Measurements from ENCODE around the gene PSORS1C1.
A peak's percentile ranks its signal among the peaks of the same experiment; 100 is the strongest.
"Not testable (repeated sequence)": the region's sequence is repeated elsewhere in the genome, so short reads cannot be mapped to it uniquely, and the experiment has no call there.

PSORS1C1 gene

DNA sequence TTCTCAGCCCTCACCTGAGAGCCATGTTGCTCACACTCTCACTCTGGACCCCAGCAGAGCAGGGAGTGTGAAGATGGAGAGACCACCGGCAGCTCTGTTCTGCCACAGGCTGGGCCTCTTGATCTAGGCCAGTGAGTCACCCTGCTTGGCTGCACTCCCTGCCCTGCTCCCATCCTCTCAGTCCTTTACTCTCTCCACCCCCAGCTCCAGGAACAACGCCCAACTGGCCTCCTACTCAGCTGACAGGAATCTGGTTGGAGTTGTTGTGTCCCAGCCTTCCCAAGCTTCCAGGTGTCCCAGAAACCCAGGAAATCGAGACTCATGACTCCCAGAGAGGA, at the start of gene PSORS1C1:
Gene PSORS1C1, plus strand, starts transcription at position 260 of the 338 bp plus-strand sequence. CDS start 14,833 bp downstream, outside the sequence.
- DNase-seq (ENCODE audit: low read depth in 2 of 2, low spot score in 1 of 2), result no peak

- DNase-seq (ENCODE audit: low read depth in 2 of 2, low spot score in 1 of 2), result no peak
Measured at GRCh38 chr6:31065556-31065955, 49.0 kb upstream of the PSORS1C1 start.

- not testable (repeated sequence) for DNase-seq (ENCODE audit: low read depth in 2 of 2, low spot score in 1 of 2)
Measured at GRCh38 chr6:31067028-31067427, 47.6 kb upstream of the PSORS1C1 start.

GRCh38 chr6:31067891-31068668, 46.5 kb upstream of the PSORS1C1 start:
- not testable (repeated sequence) for DNase-seq (ENCODE audit: low read depth in 2 of 2, low spot score in 1 of 2)

DNA sequence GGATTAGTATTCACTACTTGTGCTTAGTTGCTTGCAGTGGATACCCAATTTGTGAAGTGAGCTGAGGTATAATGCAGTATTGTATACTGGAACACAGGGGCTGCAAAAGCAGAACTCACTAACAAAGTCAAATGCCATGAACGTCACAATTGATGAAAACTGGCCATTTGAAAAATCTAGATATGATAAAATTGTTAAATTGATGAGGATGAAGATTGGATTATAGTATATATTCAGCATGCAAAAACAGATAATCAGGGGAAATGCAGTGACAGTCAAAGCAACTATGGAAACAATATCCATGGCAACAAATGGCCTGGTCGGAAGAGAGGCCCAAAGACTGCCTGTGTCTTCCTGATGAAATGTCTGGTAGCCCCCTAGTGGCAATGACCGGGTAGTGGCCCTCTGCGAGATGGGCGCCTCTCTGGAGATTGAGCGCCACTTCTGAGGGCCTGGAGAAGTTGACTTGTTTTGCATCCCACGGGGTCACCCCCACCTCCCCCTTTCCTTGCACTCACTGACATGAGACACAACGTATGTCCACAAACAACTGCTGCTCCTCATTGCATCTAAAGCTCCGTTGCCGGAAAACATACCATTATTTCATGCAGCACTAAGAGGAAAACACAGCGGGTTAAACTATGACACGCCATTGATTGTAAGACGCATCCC, 45.8 kb upstream of the PSORS1C1 start:
- peak; percentile 28 to 32 for DNase-seq (ENCODE audit: low read depth in 2 of 2, low spot score in 1 of 2)

DNA sequence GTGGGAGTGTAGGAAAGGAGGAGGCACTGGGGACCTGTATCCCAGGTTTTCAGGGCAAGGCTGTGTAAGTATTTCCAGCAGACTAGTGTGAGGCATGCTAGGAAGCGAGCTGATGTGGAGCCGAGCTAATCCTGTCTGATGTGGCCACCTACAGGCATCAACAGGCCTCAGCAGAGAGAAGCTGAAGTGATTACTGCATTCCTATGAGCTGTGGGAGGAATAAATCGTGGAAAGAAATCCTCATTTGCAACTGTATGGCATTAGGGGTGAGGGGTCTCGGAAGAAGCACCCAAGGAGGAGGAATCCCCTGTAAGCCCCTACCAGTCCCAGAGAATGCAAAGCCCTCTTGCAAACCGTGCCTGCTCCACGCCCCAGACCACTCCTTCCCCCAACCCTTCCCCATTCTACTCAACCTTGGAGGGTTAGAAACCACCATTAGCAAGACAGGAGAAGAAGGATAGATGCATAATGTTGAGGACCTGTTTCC, 43.8 kb upstream of the PSORS1C1 start:
- DNase-seq (ENCODE audit: low read depth in 2 of 2, low spot score in 1 of 2), result no peak

DNA sequence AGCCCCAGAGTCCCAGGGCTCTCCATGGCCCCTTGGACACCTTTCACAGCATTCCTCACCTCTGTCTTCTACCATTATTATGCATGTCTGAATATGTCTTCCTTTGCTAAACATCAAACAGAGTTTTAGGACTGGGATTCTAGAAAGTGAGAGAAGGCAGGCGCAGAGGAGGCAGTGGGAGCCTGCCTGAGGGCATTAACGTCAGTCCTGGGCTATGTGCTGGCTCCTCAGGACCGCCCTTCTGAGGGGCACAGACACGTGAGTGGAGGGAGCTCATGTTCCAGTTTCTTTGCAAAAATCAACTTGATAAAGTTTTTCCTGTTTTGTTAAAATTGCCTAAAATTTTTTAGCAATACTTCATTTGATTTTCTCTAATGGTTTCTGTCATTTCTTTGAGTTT, 40.2 kb upstream of the PSORS1C1 start:
- no peak for DNase-seq (ENCODE audit: low read depth in 2 of 2, low spot score in 1 of 2)

- no peak for DNase-seq (ENCODE audit: low read depth in 2 of 2, low spot score in 1 of 2)
Measured at GRCh38 chr6:31075528-31075927, 39.1 kb upstream of the PSORS1C1 start.

- no peak for DNase-seq (ENCODE audit: low read depth in 2 of 2, low spot score in 1 of 2)
Measured at GRCh38 chr6:31076611-31077010, 38.0 kb upstream of the PSORS1C1 start.

DNA sequence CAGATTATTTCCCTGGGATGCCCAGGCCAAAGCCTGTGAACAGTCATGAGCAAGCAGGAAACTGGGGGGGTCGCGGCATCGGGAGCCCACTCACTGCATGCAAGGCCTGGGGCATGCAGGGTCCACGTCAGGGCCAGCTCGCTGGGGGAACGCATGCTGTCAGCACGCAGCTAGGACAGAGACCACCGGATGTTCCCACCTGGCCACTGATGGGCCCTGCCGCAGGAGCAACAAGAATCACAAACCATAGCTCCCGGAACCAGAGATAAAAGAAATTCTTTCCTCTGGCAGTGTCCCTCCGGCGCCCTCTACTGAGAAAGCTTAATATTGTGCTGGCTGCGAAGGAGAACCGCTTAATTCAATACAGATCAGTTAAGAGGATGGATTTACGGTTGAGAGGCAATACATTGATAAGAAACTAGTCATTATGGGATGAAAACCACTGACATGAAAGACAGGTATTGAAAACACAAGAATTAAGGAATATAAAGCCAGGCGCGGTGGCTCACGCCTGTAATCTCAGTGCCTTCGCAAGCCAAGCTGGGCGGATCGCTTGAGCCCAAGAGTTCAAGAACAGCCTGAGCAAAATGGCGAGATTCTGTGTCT, 34.8 kb upstream of the PSORS1C1 start:
- peak; percentile 25 to 45 for DNase-seq (ENCODE audit: low read depth in 2 of 2, low spot score in 1 of 2)

DNA sequence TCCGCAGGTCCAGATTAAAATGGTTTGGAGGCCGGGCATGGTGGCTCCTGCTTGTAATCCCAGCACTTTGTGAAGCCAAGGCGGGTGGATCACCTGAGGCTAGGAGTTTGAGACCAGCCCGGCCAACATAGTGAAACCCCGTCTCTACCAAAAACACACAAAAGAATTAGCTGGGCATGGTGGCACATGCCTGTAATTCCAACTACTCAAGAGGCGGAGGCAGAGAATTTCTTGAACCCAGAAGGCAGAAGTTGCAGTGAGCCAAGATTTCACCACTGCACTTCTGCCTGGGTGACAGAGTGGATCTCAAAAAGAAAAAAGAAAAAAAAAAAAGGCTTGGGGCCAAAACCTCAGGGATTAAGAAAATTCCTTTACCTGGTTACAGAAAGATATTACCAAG, 32.7 kb upstream of the PSORS1C1 start:
- no peak for DNase-seq (ENCODE audit: low read depth in 2 of 2, low spot score in 1 of 2)

GRCh38 chr6:31083742-31084354, 30.8 kb upstream of the PSORS1C1 start:
- DNase-seq (ENCODE audit: low read depth in 2 of 2, low spot score in 1 of 2), result no peak

- DNase-seq (ENCODE audit: low read depth in 2 of 2, low spot score in 1 of 2), result no peak
Measured at GRCh38 chr6:31086788-31087440, 27.7 kb upstream of the PSORS1C1 start.

GRCh38 chr6:31087494-31088089, 27.0 kb upstream of the PSORS1C1 start:
- DNase-seq (ENCODE audit: low read depth in 2 of 2, low spot score in 1 of 2), result peak; percentile 70 to 94

DNA sequence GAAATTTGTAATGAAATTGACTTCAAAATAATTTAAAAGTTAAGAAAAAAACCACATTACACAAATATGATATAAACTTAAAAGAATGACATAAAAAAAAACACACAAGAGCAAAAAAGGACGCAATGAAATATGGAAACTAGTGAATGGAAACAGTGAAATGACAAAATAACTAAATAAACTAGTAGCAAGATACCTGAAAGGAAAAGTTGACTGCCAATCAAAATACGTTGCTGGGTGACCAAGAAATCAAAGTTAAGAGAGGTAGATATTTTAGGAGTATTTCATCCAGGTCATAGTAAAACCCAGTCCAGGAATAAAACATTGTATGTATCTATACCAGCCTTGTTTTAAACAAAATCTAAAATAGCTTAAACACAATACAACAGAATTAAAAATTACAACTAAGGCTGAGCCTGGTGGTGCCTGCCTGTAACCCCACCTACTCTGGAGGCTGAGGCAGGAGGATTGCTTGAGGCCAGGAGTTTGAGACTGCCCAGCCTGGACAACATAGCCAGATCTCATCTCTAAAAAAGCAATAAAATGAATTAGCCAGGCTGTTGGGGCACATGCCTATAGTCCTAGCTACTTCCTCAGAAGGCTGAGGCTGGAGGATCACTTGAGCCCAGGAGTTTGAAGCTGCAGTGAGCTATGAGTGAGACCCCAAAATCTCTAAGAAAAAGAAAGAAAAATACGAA, 24.2 kb upstream of the PSORS1C1 start:
- DNase-seq (ENCODE audit: low read depth in 2 of 2, low spot score in 1 of 2), result no peak

DNA sequence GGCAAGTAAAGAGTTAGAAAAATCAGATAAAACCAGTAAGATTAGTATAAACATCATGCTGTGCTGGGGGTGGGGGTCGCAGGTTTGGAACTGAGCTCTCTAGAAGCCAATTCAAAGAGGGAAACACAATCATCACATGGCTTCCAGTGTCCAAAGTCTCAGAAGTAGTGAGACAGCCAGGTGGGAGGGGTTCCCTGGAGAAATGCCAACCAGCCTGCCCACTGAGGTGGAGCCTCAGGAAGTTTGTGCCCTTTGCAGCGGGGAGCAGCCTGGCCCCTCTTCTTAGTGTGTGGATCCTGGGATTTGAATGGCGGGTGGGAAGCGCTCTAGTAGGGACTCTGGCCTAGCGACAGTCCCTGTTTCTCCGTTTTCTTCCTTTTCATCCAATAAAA, 23.6 kb upstream of the PSORS1C1 start:
- DNase-seq (ENCODE audit: low read depth in 2 of 2, low spot score in 1 of 2), result no peak

GRCh38 chr6:31091680-31092079, 22.9 kb upstream of the PSORS1C1 start:
- no peak for DNase-seq (ENCODE audit: low read depth in 2 of 2, low spot score in 1 of 2)

DNA sequence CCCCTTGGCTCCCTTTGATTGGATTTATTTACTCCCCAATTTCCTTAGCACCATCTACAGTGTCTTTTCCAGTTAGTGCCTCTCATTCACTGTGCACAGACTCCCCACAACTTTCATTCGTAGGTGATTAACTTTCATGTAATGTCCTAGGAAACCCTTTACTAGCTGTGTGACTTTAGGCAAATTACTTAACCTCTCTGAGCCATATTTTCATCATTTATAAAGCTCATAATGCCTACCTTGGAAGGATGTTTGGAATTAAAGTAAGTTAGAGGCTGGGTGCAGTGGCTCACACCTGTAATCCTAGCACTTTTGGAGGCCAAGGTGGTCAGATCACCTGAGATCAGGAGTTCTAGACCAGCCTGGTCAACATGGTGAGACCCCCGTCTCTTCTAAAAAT, 22.4 kb upstream of the PSORS1C1 start:
- no peak for DNase-seq (ENCODE audit: low read depth in 2 of 2, low spot score in 1 of 2)

- no peak for DNase-seq (ENCODE audit: low read depth in 2 of 2, low spot score in 1 of 2)
Measured at GRCh38 chr6:31092769-31093505, 21.7 kb upstream of the PSORS1C1 start.
